GM12873 (cell line): ENCODE data around the gene ANKMY1.

Experiments
- TF ChIP-seq, protein P1 (sequence below): IDR thresholded peaks from 2 replicates; pipeline ENCODE4 v1.5.1; 2012; ENCODE audit warnings: low read depth, mild to moderate bottlenecking, moderate library complexity, low read length, control low read depth; ENCODE audit not compliant: insufficient read depth; ENCODE audit errors: missing control alignments

The ANKMY1 gene

DNA sequence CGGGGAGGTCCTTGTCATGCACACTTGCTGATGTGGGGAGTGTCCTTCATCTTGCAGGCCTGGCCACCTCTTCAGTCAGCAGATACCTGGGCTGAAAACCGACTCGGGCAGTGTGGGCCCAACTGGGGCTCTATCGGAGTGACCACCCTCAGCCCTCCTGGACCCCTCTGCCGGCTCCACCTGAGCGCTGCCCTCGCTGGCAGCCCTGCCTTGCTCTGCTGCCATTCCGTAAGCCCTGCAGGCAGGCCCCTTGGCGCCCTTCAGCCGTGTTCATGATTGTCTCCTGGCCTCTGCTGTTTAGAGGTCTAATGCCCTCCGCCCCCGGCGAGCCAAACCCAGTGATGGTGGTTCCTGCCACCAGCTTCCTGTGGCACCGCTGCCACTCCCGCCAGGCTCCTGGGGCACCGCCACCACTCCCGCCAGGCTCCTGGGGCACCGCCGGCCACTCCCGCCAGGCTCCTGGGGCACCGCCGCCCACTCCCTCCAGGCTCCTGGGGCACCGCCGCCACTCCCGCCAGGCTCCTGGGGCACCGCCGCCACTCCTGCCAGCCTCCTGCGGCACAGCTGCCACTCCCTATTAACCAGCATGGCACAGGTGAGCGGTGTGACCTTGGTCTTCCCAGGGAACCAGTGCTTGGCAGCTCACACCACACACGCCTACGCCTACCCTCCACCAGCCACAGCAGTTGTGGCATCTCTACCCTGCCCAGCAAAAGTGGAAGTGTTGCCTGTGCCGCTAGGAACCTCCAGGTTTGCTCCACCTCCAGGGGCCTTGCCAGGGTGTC, 44.7 kb upstream of the ANKMY1 start:
- TF ChIP-seq, protein P1, sequence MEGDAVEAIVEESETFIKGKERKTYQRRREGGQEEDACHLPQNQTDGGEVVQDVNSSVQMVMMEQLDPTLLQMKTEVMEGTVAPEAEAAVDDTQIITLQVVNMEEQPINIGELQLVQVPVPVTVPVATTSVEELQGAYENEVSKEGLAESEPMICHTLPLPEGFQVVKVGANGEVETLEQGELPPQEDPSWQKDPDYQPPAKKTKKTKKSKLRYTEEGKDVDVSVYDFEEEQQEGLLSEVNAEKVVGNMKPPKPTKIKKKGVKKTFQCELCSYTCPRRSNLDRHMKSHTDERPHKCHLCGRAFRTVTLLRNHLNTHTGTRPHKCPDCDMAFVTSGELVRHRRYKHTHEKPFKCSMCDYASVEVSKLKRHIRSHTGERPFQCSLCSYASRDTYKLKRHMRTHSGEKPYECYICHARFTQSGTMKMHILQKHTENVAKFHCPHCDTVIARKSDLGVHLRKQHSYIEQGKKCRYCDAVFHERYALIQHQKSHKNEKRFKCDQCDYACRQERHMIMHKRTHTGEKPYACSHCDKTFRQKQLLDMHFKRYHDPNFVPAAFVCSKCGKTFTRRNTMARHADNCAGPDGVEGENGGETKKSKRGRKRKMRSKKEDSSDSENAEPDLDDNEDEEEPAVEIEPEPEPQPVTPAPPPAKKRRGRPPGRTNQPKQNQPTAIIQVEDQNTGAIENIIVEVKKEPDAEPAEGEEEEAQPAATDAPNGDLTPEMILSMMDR: no peak

DNA sequence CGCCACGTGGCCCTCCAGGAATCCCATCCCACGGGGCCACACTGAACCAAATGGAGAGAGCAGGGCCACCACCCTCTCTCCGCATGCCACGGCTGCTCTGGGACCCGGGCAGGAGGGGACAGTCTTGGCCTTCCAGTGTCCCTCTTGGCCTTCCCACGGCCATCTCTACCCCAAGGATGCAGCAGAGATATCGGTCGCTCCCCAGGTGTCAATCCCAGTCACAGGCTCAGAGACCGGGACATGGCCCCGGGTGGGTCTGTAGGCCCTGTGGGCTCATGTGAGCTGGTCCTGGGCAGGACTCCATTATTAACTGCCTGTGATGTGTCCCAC, 44.0 kb upstream of the ANKMY1 start:
- TF ChIP-seq, protein P1: no peak

- TF ChIP-seq, protein P1: no peak
Observed at GRCh38 chr2:240601061-240601830, 43.5 kb upstream of the ANKMY1 start.

DNA sequence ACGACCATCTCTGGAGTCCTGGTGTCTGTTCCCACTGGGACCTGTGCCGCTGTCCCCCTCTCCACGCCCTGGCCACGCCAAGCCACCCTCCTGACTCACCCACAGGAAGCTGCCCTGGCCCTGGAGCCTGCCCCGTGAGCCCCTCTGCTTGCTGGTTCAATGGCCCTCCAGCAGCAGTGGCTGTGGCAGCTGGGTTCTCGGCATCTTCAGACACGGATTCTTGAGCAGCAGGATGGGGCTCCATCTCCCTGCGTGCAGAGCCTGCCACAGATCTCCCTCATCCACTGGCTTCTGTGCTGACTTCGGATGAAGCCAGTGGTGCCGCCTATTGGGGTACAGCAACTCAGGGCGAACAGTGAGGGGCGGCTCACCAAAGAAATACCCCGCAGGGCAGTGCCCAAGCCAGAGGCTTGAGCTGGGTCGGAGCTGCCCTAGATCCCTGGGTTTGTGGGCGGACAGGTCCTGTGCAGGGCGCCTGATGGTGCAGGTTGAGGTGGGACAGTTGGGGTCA, 42.7 kb upstream of the ANKMY1 start:
- TF ChIP-seq, protein P1: no peak

GRCh38 chr2:240599141-240599583, 41.4 kb upstream of the ANKMY1 start:
- TF ChIP-seq, protein P1: no peak

- TF ChIP-seq, protein P1: no peak
Observed at GRCh38 chr2:240598311-240598911, 40.6 kb upstream of the ANKMY1 start.
